HG03342 (cell line): ENCODE measurements around the gene COPB2.

Experiments used
- ATAC-seq: cut with Tn5 transposase; IDR thresholded peaks from one replicate; pipeline ENCODE4 v1.9.1; 2021; ENCODE audit warnings: mild to moderate bottlenecking, moderate library complexity; ENCODE audit not compliant: unreplicated experiment

COPB2 gene

GRCh38 chr3:139329364-139329850, 60.0 kb downstream of the COPB2 start:
- ATAC-seq: peak; percentile 96

- ATAC-seq: no peak
Observed at GRCh38 chr3:139328356-139328755, 61.1 kb downstream of the COPB2 start.

GRCh38 chr3:139327861-139328260, 61.6 kb downstream of the COPB2 start:
- no peak for ATAC-seq

GRCh38 chr3:139327231-139327630, 62.2 kb downstream of the COPB2 start:
- no peak for ATAC-seq

GRCh38 chr3:139326707-139327106, 62.7 kb downstream of the COPB2 start:
- ATAC-seq: no peak

- ATAC-seq: no peak
Observed at GRCh38 chr3:139326131-139326530, 63.3 kb downstream of the COPB2 start.

DNA sequence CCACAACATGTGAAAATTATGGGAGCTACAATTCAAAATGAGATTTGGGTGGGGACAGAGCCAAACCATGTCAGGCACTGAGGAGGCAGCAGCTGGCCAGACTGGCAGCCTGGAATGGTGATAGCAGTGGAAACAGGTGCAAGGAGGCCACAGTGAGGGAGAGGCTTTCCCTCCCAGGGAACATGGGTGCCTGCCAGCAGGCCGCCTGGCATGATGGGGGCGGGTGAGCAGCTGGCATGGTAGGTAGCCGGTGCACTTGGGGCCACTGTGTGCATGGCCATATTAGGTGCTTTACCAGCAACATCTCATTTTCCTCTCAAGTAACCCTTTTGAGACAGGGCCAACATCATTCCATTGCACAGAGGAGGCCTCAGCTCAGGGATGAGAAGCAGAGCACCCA, 63.9 kb downstream of the COPB2 start:
- no peak for ATAC-seq

GRCh38 chr3:139324456-139324855, 65.0 kb downstream of the COPB2 start:
- no peak for ATAC-seq

GRCh38 chr3:139323146-139323545, 66.3 kb downstream of the COPB2 start:
- no peak for ATAC-seq

GRCh38 chr3:139322346-139322745, 67.1 kb downstream of the COPB2 start:
- no peak for ATAC-seq

DNA sequence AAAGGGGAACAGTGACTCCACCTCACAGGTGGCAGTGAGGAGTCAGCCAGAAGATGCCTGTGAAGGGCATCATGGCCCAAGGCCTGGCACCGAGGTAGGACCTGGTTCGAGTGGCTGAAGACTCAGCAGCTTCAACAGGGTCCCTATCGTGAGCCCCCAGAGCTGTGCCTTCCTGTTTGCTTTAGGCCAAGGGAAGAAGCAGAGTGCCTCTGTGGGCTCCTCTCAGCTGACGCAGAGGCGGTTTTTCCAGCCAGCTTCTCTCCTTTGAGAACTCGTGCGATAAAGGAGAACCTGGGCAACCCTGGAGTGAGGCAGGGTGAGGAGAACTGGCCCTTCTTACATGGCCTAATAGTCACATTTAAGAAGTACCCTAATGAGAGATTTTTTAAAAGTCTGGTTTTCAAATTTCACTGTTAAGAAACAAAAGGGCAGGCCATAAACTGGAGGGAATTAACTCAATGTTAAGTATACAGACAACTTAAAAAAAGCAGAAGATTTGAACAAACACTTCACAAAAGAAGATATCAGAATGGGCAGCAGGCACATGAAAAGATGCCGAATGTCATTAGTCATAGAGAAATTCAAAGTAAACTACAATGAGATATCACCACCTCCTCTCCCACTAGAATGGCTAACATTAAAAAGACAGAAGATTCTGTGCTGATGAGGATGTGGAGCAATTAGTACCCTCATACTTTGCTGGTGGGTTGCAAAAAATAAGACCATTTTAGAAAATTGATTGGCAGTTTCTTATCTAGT, 68.7 kb downstream of the COPB2 start:
- ATAC-seq: no peak

GRCh38 chr3:139319428-139320402, 69.7 kb downstream of the COPB2 start:
- no peak for ATAC-seq

DNA sequence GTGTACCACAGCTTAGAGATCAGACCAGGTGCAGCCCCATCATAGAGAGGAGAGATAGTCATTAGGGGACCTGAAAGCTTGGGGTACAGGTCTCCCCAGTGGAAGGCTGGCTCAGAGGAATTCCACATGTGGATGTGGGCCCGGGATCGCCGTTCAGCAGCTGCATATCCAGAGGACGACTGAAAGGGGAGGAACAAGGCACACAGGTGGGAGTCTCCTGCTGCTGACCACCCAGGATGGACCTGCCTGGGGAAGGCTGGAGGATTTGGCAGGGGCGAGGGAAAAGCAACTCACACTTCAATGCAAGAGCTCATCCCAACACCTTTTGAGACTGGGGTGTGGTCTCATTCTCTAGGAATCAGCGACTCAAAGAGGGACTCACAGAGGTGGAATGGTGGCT, 70.6 kb downstream of the COPB2 start:
- ATAC-seq: no peak

DNA sequence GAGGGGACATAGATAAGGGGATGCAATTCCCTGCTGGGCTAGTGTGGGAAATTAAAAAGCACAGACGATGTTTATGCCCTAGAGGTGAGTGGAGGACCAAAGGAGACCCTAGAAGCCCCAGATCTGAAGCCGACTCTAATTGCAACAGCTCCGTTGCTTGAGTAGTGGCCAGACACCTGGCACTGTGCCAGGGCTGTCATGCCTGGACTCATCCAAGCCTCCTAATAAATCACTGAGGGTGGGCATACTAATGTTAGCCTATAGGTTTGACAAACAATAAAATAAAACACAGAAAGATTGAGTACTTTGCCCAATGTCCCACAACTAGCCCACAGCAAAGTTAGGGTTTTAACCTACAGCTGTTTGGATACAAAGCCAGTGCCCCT, 71.0 kb downstream of the COPB2 start:
- no peak for ATAC-seq

DNA sequence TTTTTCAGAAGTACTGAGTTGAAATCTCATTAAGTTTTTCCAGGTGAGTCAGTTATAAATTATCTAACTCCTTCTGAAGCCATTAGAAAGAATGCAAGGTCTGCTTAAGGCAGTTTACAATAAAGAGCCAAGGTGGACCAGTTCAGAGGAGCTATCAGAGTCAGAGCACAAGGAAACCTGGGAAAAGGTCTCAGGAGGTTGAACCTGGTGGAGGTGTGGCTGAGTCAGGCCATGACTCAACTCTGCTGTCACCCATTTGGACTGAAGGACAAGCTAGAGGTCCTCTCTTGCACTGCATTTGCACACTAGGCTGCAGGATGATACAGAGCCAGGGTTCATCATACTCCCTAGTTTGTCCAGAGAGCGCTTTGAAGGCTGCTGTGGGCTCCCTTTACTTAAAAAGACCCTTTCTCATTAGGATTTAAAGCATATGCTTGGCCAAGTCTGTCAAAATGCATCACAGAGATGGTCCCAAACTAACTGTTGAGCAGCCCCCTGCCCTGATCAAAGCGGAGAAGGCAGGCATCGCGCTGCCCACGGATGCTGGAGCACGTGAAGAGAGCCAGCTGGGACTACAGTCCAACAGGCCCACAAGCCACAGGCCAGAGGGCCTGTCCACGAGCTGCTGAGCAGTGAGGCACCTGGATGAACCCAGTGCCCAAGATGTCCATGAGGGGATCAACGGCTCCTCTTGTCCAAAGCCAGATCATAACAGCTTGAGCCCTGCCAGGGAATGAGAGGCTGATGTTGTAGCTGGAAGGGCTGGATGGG, 71.6 kb downstream of the COPB2 start:
- no peak for ATAC-seq

DNA sequence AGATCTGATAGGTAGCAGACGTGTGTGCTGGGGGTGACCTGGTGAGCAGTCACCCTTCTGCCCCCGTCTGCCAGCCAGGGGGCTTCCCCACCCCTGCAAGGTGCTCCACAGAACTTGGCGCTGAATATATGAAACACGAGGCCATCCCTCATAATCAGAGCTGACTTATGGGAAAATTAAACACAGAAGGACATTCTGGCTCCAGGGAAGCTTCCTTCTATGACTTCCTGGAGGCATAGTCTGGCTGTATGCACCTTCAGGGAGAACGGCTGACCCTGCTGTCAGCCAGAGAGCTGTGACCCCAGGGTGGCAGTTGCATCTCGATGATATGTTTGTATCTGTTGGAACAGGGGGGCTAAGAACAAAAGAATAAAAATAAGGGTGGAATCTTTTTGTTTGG, 72.2 kb downstream of the COPB2 start:
- no peak for ATAC-seq

DNA sequence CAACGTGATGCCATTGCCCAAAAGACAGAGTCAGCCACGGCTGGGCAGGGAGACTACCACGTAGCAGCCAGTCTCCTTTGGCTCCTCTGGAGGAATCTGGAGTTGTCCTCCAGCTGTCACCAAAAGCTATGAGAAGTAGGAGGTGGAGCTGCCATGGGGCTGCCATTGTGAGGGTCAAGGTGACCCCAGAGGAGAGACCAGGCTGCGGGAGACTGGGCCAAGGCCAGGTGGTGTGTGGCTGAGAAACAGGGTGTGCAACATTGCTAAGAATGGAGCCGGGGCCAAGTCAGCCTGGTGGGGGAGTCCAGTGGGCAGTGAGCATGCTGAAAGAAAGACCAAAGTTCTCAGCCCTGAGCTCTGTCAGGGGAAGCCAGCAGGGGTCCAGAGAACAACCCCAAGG, 75.5 kb downstream of the COPB2 start:
- ATAC-seq: no peak

DNA sequence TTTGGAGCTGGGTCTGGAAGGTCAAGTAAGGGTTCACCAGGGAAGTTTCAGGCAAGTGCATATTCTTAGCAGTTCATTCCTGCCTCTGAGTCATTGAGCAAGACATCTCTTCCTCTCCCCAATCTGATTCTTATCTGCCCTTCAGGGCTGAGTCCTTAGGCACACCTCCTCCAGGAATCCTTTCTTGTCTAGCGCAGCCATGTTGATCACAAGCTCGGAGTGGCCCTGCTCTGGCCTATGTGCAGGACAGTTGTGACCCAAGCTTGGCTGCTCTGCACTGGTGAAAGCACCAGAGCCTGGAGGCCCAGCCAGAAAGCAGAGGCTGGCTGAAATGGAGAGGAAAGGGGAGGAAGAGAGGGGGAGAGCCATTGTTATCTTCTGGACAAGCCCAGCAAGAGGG, 76.5 kb downstream of the COPB2 start:
- ATAC-seq: no peak

- ATAC-seq: no peak
Observed at GRCh38 chr3:139312416-139312815, 77.0 kb downstream of the COPB2 start.

DNA sequence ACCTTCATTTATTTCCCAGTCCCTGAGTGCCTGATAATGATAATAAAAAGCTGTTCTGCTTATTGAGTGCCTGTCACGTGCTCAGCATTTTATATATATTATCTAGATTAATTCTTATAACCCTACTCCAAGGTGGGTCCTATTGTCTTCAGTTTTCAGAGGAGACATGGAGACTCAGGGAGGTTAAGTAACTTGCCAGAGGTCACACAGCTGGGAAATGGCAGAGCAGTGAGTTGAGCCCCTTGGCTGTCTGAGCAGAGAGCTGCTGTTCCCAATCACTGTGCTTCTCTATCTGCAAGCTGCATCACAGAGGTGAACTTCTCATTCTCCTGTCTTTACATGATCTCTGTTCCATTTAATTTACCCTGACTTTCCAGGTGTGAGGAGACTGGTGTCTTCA, 77.9 kb downstream of the COPB2 start:
- no peak for ATAC-seq

DNA sequence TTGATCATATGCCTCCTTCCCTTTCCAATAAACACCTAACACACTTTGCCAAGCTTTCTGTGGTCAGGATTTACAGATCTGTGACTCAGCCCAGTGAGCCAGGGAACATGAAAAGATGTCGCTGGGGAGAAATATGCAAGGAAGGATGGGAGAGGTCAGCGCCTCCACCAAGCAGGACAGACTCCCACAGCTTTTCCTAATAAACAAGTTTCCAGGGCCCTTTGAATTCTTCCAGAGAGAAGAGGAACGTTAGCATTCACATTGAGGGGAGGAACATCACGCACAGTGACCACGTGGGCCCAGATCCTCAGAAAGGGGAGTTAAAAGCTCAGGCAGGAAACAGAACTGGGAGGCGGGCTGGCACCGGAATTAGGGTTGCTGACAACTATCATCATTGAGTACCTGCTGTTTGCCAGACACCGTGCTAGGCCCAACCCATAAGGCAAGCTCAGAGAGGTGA, 78.9 kb downstream of the COPB2 start:
- ATAC-seq: no peak
